IPS-11a (cell line): Measurements from ENCODE around the gene SSBP2.
A peak's percentile ranks its signal among the peaks of the same experiment; 100 is the strongest.

Source experiments
- H3K4me3 ChIP-seq: one replicate; pipeline ENCODE4 v1.5.1; 2013; ENCODE audit warnings: low read depth, low read length, control low read depth

The SSBP2 gene

DNA sequence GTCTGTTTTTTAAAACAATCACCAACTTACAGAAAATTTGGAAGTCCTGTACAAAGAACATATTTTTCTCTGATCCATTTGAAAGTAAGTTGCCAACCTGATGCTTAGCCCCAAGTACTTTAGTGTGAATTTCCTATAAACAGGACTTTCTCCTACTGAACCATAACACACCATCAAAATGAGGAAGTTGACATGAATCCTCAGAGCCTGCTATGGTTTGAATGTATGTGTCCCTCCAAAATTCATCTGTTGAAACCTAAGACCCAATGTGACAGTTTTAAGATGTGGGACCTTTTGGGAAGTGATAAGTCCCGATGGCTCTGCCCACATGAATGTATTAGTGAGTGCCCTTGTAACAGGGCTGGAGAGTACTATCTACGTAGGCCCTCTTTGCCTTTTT lies 350.5 kb downstream of the SSBP2 start:
- no peak overlapping the region for H3K4me3 ChIP-seq

DNA sequence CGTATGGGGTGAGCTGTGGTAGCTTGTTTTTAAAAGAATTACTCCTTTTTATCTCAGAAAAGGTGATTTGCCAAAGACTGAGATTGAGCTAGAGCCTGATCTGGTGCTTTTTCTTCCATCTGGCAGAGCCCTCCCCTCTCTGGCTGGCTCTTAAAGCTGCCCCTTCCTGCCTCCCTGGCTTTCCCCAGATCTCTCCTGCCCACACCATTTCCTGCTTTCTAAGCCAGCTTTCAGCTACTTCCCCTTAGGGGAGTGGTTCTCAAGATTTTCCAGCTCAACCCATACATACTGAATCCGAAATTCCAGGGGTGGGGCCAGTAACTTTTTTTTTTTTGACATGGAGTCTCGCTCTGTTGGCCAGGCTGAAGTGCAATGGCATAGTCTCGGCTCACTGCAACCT lies 352.2 kb downstream of the SSBP2 start:
- no peak overlapping the region for H3K4me3 ChIP-seq

DNA sequence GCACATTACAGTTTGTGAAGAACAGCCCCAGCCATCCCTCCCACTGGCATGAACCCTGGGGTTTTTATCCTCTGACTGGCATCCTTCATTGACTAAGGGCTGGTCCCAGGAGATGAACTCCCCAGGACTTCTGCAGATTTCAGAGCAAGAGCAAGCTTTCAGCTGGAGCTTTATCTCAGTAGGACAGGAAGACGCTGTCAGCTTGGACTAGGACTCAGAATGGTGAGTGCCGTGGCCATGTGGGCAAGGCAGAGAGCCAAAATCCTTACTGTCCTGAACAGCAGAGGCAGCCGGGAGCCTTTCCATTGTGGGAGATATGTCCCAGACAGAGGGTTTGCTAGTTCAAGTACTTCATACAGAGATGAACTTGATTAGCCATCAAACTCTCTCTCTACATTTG lies 353.7 kb downstream of the SSBP2 start:
- no peak overlapping the region for H3K4me3 ChIP-seq

DNA sequence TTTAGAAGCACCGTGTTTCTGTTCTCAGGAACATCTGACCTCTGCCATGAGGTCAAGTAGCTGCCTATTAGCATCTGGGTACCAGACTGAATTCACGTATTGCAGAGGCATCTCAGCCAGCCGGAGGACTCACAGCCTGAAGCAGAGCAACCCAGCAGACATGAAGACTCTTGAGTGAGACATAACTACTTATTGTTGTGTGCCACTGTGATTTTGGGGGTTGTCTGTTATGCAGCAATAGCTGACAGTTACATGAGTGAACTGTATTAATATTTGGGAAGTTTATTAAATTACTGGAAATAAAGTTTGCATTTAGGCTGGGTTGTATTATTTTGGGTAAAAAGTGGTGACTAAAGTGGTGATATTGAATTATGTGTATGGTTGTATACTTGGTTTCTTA lies 355.6 kb downstream of the SSBP2 start:
- no peak overlapping the region for H3K4me3 ChIP-seq

DNA sequence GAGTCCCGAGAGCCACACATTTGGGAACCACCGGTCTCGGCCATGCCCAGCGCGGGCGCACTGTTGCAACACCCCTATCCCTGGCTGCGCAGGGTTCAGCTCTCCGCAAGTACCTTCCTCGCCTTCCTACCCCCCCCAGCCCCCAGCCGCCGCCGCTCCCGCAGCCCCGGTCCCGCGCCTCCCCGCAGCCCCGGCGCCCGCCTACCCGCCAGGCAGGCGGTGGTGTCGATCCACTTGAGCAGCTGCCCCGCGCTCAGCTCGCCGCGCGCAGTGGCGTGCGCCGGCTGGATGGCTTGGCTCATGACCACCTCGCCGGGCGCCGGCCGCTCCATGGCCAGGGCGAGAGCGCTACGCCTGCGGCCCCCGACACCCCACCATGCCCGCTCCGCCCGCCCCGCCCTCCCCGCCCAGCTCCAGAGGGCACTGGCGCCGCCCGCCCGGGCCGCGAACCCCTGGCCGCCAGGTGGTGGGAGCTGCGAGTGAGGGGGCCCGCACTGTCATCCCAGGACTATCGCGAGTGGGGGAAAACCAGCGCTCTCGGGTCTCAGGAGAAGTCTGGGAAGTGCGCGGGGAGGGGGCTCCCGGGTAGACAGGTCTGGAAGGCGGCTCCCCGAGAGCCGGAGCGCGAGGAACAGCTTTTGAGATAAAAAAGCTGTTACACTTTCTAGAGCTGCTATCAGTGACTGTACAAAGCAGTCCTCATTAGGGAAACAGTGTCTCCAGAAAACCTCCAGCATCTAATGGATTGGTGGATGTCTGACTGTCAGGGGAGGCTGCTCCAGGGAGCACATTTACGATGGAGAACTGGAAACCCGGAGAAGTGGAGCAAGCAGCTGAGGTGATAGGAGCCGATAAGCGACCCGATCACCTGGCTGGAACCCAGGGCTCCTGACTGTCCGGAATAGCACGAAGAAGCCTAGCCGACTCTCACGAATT lies 356.8 kb downstream of the SSBP2 start, which contains the start of gene ACOT12:
TSS of gene ACOT12 (minus strand) at position 352 of the 936 bp plus-strand sequence. CDS start at position 332, 20 bp downstream.
- H3K4me3 ChIP-seq, result peak within 1 kb of the TSS; percentile 63

DNA sequence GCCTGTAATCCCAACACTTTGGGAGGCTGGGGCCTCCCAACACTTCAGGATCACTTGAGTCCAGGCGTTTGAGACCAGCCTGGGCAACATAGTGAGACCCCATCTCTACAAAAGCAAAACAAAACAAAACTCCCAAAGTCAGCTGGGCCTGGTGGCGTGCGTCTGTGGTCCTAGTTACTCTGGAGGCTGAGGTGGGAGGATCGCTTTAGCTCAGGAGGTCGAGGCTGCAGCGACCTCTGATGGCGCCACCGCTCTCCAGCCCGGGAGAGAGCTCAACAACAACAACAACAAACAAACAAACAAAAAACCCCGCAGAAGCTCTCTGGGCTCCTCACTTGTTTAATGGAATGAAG lies 357.5 kb downstream of the SSBP2 start:
- peak overlapping the region; percentile 63 for H3K4me3 ChIP-seq

- no peak overlapping the region for H3K4me3 ChIP-seq
These were observed 361.9 kb downstream of the SSBP2 start for GRCh38 chr5:81389025-81389424.

DNA sequence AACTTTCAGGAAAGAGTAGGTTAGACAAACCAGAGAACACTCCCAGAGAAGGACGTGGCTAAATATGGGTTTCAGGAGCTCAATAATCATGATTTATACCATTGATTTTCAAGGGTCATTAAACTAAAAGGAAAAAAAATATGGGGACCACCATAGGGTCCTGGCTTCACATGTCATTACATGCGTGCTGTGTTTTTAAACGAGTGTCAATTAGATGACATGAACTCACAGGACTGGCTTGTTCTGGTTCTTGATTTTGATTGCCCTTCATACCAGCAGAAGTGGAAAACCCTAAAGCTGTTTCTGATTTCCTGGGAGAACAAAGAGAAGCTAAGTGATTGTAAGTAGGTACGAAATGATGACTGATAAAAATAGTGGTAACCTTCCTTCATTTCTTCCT lies 362.7 kb downstream of the SSBP2 start:
- no peak overlapping the region for H3K4me3 ChIP-seq

GRCh38 chr5:81383867-81384266 lies 367.0 kb downstream of the SSBP2 start:
- H3K4me3 ChIP-seq, result no peak overlapping the region

GRCh38 chr5:81371354-81371876 lies 379.5 kb downstream of the SSBP2 start:
- no peak overlapping the region for H3K4me3 ChIP-seq

DNA sequence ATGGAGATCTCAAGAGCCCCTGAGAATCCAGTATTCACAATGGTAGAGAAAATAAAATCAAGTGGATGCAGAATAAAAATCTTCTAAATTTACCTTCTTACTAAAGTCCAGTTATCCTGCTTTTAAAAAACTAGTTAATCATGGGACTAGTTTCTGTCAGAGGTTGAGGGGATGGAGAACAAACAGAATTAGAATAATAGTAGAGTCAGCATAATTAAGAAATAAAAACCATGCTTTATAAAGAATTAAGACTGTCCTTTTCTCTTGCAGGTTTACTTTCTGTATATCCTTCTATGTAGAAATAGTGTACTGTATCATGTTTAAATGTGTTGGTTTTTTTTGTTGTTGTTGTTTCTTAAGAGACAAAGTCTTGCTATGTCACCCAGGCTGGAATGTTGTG lies 380.0 kb downstream of the SSBP2 start:
- no peak overlapping the region for H3K4me3 ChIP-seq

DNA sequence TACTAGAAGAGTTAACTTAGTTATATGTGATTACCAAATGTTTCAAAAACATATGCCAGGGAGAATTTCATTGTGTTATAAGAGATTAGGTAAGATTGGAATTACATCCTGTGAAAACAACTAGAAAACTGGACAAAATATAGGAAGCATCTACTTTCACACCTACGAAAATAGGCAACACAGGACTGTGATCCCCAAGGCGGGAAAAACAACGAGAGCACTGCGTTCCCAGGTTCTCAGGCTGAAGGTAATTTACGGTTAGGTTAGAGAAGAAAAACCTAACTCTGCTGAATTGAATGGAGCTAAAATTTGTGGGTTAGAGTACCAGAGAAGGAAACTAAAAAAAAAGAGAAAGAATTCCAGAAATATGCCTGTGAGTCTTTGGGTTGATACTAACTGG lies 385.4 kb downstream of the SSBP2 start:
- no peak overlapping the region for H3K4me3 ChIP-seq

DNA sequence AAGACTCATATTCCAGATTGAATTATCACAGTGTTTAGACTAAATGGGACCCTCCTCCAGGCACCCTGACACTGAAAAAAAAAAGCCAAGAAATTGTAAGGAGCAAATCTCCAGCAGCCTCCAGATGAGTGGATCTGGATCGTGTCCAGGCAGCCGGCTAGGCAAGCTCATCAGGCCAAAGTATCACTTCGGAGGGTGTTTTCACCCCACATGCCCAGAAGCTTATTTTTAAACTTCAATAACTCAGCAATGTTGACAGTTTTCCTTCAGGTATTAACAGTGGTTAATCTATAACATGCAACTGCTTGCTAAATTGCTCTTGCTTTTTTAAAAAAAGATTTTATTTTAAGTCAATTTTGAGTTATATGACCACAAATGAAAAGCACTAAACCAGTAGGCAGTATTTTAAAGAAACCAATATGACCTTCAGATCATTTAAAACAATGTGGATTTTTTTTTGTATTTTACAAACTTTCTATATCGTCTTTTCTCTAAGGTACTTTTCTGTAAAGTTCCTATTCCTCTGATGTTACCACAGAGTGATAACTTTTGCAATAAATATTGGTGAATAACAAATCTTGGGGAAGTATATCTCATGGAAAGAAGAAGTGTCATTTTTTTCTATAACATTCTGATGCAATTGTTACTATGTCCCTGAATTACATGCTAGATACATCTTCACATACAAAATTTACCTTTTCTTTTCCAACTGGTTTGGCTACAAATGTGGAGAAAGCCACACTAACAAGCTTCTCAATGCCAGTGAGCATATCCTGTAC lies 387.6 kb downstream of the SSBP2 start:
- H3K4me3 ChIP-seq, result no peak overlapping the region
